H1 (cell line): ENCODE data around the gene MUC5AC. TPM values are rescaled to one million over a fixed set of nuclear protein-coding genes. Genes with fewer than 3 reads are reported as not detected.

Source experiments
- BACH1 ChIP-seq: IDR thresholded peaks from 2 replicates; pipeline ENCODE4 v1.6.1; 2012; ENCODE audit warnings: low read length, improper control_type of control experiment
- BRCA1 ChIP-seq: IDR thresholded peaks from 2 replicates; pipeline ENCODE4 v1.6.1; 2012; ENCODE audit warnings: low read depth, low read length, improper control_type of control experiment
- CBX5 ChIP-seq: fragments of 300-800, 300-1000 bp; sonication (generic); IDR thresholded peaks from 2 replicates; pipeline ENCODE4 v1.7.1; 2016; ENCODE audit warnings: antibody characterized with exemption, low read length, low read depth
- CHD7 ChIP-seq: fragments of 300-600 bp; sonication (generic); IDR thresholded peaks from 2 replicates; pipeline ENCODE4 v1.7.1; 2012; ENCODE audit warnings: low read length, moderate library complexity, mild to moderate bottlenecking, inconsistent platforms; ENCODE audit not compliant: insufficient replicate concordance
- CREB1 ChIP-seq: IDR thresholded peaks from 2 replicates; pipeline ENCODE4 v1.6.1; 2012; ENCODE audit warnings: inconsistent platforms
- RXRA ChIP-seq: IDR thresholded peaks from 2 replicates; pipeline ENCODE4 v1.6.1; 2011; ENCODE audit warnings: low read depth, mild to moderate bottlenecking, low read length, moderate library complexity; ENCODE audit not compliant: insufficient read depth
- SIN3A ChIP-seq, 2 experiments: IDR thresholded peaks in 1 of 2; conservative IDR thresholded peaks in 1 of 2; 2 replicates each; pipeline ENCODE4 v1.6.1; 2011 to 2012; ENCODE audit warnings: low read length in 2 of 2, improper control_type of control experiment in 1 of 2, low read depth in 1 of 2, mild to moderate bottlenecking in 1 of 2
- SIRT6 ChIP-seq: IDR thresholded peaks from one replicate; pipeline ENCODE4 v1.7.1; 2012; ENCODE audit warnings: low read length, inconsistent platforms
- SIX5 ChIP-seq: IDR thresholded peaks from 2 replicates; pipeline ENCODE4 v1.6.1; 2011; ENCODE audit warnings: mild to moderate bottlenecking, low read depth, low read length
- SP1 ChIP-seq: IDR thresholded peaks from 2 replicates; pipeline ENCODE4 v1.6.1; 2011; ENCODE audit warnings: low read depth, low read length
- SP2 ChIP-seq: IDR thresholded peaks from 2 replicates; pipeline ENCODE4 v1.6.1; 2012; ENCODE audit warnings: mild to moderate bottlenecking, low read length, inconsistent platforms
- SP4 ChIP-seq: IDR thresholded peaks from 2 replicates; pipeline ENCODE4 v1.6.1; 2012; ENCODE audit warnings: low read length, inconsistent platforms
- TBP ChIP-seq: IDR thresholded peaks from 2 replicates; pipeline ENCODE4 v1.6.1; 2011; ENCODE audit warnings: low read depth, low read length, improper control_type of control experiment
- polyA plus RNA-seq, 7 experiments: library from polyadenylated mRNA; depleted of rRNA in 3 of 7; stranded (reverse) in 5 of 7; unstranded in 2 of 7; fragments of >200 nt in 5 of 7; fragments of 200-250 nt in 2 of 7; gene quantifications; 1 replicate in 5 of 7; 2 replicates in 1 of 7; 4 replicates in 1 of 7; pipeline versions ENCODE4 v1.2.1 to v1.2.3, GENCODE V29; 2011 to 2013; ENCODE audit warnings: missing spikeins in 2 of 7, mixed read lengths in 2 of 7
- total RNA-seq: library from RNA; stranded (reverse); fragmentation: NEBNext Ultra II Directional; extraction: Animal tissue kit (Norgen Biotek cat#: 25700); gene quantifications from 2 replicates; pipeline ENCODE4 v1.2.1, GENCODE V29; 2021

MUC5AC gene
- total and polyA plus RNA-seq, 2 of the 8 experiments (the other 6 are each of a cell fraction or from before 2014, with no cell fraction given) = not detected

- no peak for TF ChIP-seq CHD7
- TF ChIP-seq RXRA = no peak
- TF ChIP-seq BRCA1 = no peak
- TF ChIP-seq SP4 = no peak
- no peak for TF ChIP-seq BACH1
- TF ChIP-seq SIRT6 = no peak
- TF ChIP-seq SIX5 = no peak
- TF ChIP-seq CBX5 = no peak
- no peak for TF ChIP-seq TBP
- TF ChIP-seq CREB1 = no peak
- TF ChIP-seq SP2 = no peak
- TF ChIP-seq SP1 = no peak
- no peak for TF ChIP-seq SIN3A (conservative IDR thresholded peaks at IDR 0.05 in 1 of 2, IDR thresholded peaks at IDR 0.05 in 1 of 2; ENCODE audit: low read depth in 1 of 2, low read length in 2 of 2)
- TF ChIP-seq, all 59 proteins: peak for 0
These were observed 44.5 kb downstream of the MUC5AC start (continued) for GRCh38 chr11:1202154-1202775.
